Ovary (tissue), 9 donors: Measurements from ENCODE around the gene FHL3. TPM values are rescaled to one million over a fixed set of nuclear protein-coding genes. Genes with fewer than 3 reads are reported as not detected.
A peak's percentile ranks its signal among the peaks of the same experiment; 100 is the strongest.

Experiments used
- DNase-seq, 5 donors: peaks; one replicate each; pipeline ENCODE4 v3.0.0-alpha.2; 2019 to 2020
- H3K27ac ChIP-seq, 2 donors: fragments of 200-600 bp; one replicate each; pipeline versions ENCODE4 v1.5.1 to v1.8.0; 2019 to 2022
- H3K27me3 ChIP-seq: fragments of 200-600 bp; one replicate; pipeline ENCODE4 v1.8.0; 2022
- H3K36me3 ChIP-seq: fragments of 200-600 bp; sonication (generic); one replicate; pipeline ENCODE4 v1.5.1; 2019
- H3K4me1 ChIP-seq: one replicate; pipeline ENCODE4 v1.8.1; 2013; ENCODE audit warnings: mild to moderate bottlenecking, moderate library complexity; ENCODE audit not compliant: insufficient read depth
- H3K4me3 ChIP-seq: fragments of 200-600 bp; sonication (generic); one replicate; pipeline ENCODE4 v1.5.1; 2017
- H3K9me3 ChIP-seq, 2 donors: fragments of 200-600 bp in 1 of 2; sonication (generic) in 1 of 2; one replicate each; pipeline versions ENCODE4 v1.5.1 to v1.8.1; 2013 to 2019; ENCODE audit warnings: mild to moderate bottlenecking in 1 of 2, moderate library complexity in 1 of 2
- EP300 ChIP-seq: sonication (generic); formaldehyde crosslinking; IDR thresholded peaks from one replicate; pipeline ENCODE4 v1.6.1; 2017; ENCODE audit warnings: antibody characterized with exemption
- POLR2A ChIP-seq: fragments of 450-650 bp; IDR thresholded peaks from one replicate; pipeline ENCODE4 v1.6.1; 2017; ENCODE audit warnings: antibody characterized with exemption, mild to moderate bottlenecking, moderate library complexity
- WGBS, 3 donors: extraction: QIAGEN DNeasy Blood & Tissue Kit in 1 of 3; methylation state at CpG; one replicate each; pipeline versions ENCODE4 v1.1.5 to v1.1.7; 2013 to 2017; 5-methylcytosine and 5-hydroxymethylcytosine counted together
- intact Hi-C, 4 donors: fragments of 100-400 bp; cut with DNase I; formaldehyde crosslinking; loops; one replicate each; pipeline versions ENCODE4 v1.11.0 to v1.15.1; 2022 to 2023
- polyA plus RNA-seq, 2 donors: library from polyadenylated mRNA; stranded (reverse); fragments of 200-250 nt in 1 of 2; fragments of 350-450 nt in 1 of 2; fragmentation: Illumina TruSeq in 1 of 2; extraction: RNeasy Lipid Tissue Mini Kit (QIAGEN cat#74804) in 1 of 2; gene quantifications; one replicate each; pipeline ENCODE4 v1.2.3, GENCODE V29; 2013 to 2014
- total RNA-seq, 7 donors: library from RNA; depleted of rRNA in 2 of 7; stranded (reverse); fragments of >200 nt in 2 of 7; fragmentation: NEBNext Ultra II Directional in 3 of 7; extraction: Animal tissue kit (Norgen Biotek cat#: 25700) in 3 of 7; gene quantifications; one replicate each; pipeline versions ENCODE4 v1.1.0 to v1.2.4, GENCODE V29; 2016 to 2023
- TF ChIP-seq, protein P1 (sequence below), 3 donors: fragments of 450-650 bp in 2 of 3; fragments of 200-600 bp in 1 of 3; IDR thresholded peaks; one replicate each; pipeline versions ENCODE4 v1.5.1 to v1.8.0; 2016 to 2022; ENCODE audit warnings: antibody characterized with exemption in 3 of 3, mild to moderate bottlenecking in 1 of 3
- donor health status: DM: no; HTN: no; CAD: no; lungs with moderate emphysema.
- donor health status: DM: no; HTN: no; CAD: no.
- donor health status: Bipolar disorder and iron deficiency.
- donor health status: DM: yes; HTN: yes; CAD: no.
- donor health status: DM: no; HTN: no; CAD: no.
- donor health status: DM: yes; HTN: yes; CAD: no.

The FHL3 gene
- total and polyA plus RNA-seq, 9 donors, result 13.9 to 63.3 (median 28.8) TPM

DNA sequence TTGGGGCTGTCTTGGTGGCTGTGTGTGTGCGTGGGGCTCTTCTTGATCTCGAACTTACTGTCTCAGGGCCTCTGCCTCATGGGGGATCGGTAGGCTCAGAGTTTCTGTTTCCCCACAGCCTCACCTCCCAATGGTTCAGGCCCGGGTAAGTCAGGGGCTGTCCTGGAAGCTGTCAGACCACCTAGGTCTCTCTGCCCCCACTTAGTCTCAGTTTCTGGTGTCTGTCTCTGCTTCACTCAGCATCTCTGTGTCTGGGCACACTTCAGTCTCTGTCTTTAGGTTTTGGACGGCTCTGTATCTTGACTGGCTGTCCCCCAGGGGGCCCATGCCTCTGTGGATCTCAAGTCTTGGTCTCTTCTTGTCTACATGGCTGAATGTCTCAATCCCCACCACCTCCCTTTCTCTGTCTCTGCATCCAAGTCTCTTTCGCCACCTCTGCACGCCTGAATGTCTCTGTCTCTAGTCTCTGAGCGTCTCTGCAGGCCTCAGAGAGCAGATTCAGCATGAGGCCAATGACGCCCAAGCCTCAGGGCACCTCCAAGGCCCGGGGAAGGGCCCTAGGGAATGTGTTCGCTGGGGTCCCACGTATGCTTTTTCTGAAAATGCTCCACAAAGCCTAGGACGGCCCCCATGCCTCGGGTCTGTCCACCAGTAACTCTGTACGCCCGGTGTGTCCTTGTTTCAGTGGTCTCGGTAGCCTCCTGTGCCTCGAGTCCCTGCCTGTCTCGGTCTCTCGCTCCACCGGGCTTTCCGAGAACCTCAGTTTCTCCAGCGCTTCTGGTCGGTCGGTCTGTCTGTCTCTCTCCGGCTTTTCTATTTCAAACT lies 818 bp downstream of the FHL3 start:
- Histone ChIP-seq H3K9me3 (no peaks in the 10 kb centered on the region), H3K36me3 (no peaks in the 10 kb centered on the region), H3K27me3 (no peaks in the 10 kb centered on the region), H3K4me1 (peaks cover 21% of the 10 kb centered on the region), H3K4me3 (peak overlapping the region; percentile 64), H3K27ac (peak overlapping the region; percentile 44 to 65)
- peak in 2 of 5 donors; percentile 33 to 45 for DNase-seq
- 2% methylated on average over 26 of the region's 26 CpGs for WGBS, 3 donors
- TF ChIP-seq POLR2A (no peak), EP300 (no peak)
- TF ChIP-seq, protein P1, sequence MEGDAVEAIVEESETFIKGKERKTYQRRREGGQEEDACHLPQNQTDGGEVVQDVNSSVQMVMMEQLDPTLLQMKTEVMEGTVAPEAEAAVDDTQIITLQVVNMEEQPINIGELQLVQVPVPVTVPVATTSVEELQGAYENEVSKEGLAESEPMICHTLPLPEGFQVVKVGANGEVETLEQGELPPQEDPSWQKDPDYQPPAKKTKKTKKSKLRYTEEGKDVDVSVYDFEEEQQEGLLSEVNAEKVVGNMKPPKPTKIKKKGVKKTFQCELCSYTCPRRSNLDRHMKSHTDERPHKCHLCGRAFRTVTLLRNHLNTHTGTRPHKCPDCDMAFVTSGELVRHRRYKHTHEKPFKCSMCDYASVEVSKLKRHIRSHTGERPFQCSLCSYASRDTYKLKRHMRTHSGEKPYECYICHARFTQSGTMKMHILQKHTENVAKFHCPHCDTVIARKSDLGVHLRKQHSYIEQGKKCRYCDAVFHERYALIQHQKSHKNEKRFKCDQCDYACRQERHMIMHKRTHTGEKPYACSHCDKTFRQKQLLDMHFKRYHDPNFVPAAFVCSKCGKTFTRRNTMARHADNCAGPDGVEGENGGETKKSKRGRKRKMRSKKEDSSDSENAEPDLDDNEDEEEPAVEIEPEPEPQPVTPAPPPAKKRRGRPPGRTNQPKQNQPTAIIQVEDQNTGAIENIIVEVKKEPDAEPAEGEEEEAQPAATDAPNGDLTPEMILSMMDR (IDR thresholded peaks at IDR 0.05), result no peak
- intact Hi-C loops, result no loop called here

GRCh38 chr1:38003261-38004250 lies 1.8 kb downstream of the FHL3 start:
- TF ChIP-seq, protein P1 (IDR thresholded peaks at IDR 0.05), result no peak
- TF ChIP-seq EP300, result no peak
- TF ChIP-seq POLR2A, result no peak
- Histone ChIP-seq H3K4me1 (peaks cover 28% of the 10 kb centered on the region), H3K27ac (peak overlapping the region; percentile 44 to 65), H3K36me3 (no peaks in the 10 kb centered on the region), H3K27me3 (no peaks in the 10 kb centered on the region), H3K9me3 (no peaks in the 10 kb centered on the region), H3K4me3 (peak overlapping the region; percentile 64)
- 40 to 50% (median 49%) methylated on average over 8 of the region's 8 CpGs for WGBS, 3 donors
- intact Hi-C loops, result no loop called here
- peak in 1 of 5 donors; percentile 41 for DNase-seq

- 20 to 27% (median 24%) methylated on average over 13 of the region's 13 CpGs for WGBS, 3 donors
- Histone ChIP-seq H3K36me3 (no peaks in the 10 kb centered on the region), H3K9me3 (no peaks in the 10 kb centered on the region), H3K27me3 (no peaks in the 10 kb centered on the region), H3K4me1 (peaks cover 31% of the 10 kb centered on the region), H3K4me3 (no peak overlapping the region), H3K27ac (peak overlapping the region; percentile 82 to 89)
- no peak for TF ChIP-seq EP300
- TF ChIP-seq, protein P1 (IDR thresholded peaks at IDR 0.05), result peak in 1 of 3 donors; percentile 15
- TF ChIP-seq POLR2A, result peak; percentile 14
- DNase-seq, result peak; percentile 45 to 69 (median 66)
- intact Hi-C loops, result no loop called here
These were observed 4.5 kb downstream of the FHL3 start for GRCh38 chr1:38000529-38001455.

- H3K4me3 ChIP-seq, result no peak overlapping the region
- peak overlapping the region; percentile 82 to 89 for H3K27ac ChIP-seq
- TF ChIP-seq EP300 (no peak), POLR2A (no peak)
- TF ChIP-seq, protein P1 (IDR thresholded peaks at IDR 0.05), result no peak
- 14 to 18% (median 17%) methylated on average over 2 of the region's 2 CpGs for WGBS, 3 donors
- DNase-seq, result no peak
- H3K36me3 ChIP-seq, result no peaks in the 10 kb centered on the region
- H3K4me1 ChIP-seq, result peaks cover 31% of the 10 kb centered on the region
- intact Hi-C loops, result no loop called here
- H3K27me3 ChIP-seq, result no peaks in the 10 kb centered on the region
- H3K9me3 ChIP-seq, result no peaks in the 10 kb centered on the region
These were observed 5.1 kb downstream of the FHL3 start for GRCh38 chr1:38000233-38000528.
